Activated CD8-positive, alpha-beta T cell treated with anti-CD3 and anti-CD28 coated beads, Interleukin-2, amount 10 ng/mL, durations not matched to agents 7 days and 5 days (primary cell): ENCODE results near the gene TMEM130. TPM values are rescaled to one million over a fixed set of nuclear protein-coding genes. Genes with fewer than 3 reads are reported as not detected.
"Not testable (repeated sequence)": the region's sequence is repeated elsewhere in the genome, so short reads cannot be mapped to it uniquely, and the experiment has no call there.

ENCODE experiments used
- ATAC-seq: fragments of 150-1000 bp; cut with Tn5 transposase; one replicate; pipeline ENCODE4 v1.10.0; 2021; ENCODE audit warnings: moderate library complexity
- CTCF ChIA-PET: fragments of 350-600 bp; sonication (Branson Sonifier 250); formaldehyde crosslinking; loops from one replicate; lab custom pipeline; 2021; ENCODE audit warnings: antibody characterized with exemption; lab: Charles Lee
- POLR2A ChIA-PET: fragments of 350-600 bp; sonication (Branson Sonifier 250); formaldehyde crosslinking; loops from one replicate; lab custom pipeline; 2021; ENCODE audit warnings: antibody characterized with exemption; lab: Charles Lee
- DNase-seq: peaks from one replicate; pipeline ENCODE4 v3.0.0-alpha.2; 2020
- H3K27ac Mint-ChIP-seq: one replicate; pipeline ENCODE4 v1.8.0; 2021; ENCODE audit warnings: mild to moderate bottlenecking, mixed read lengths
- H3K27me3 Mint-ChIP-seq: one replicate; pipeline ENCODE4 v1.8.0; 2021; ENCODE audit warnings: low read depth, mixed read lengths
- H3K36me3 Mint-ChIP-seq: one replicate; pipeline ENCODE4 v1.8.0; 2021; ENCODE audit warnings: low read depth, mixed read lengths
- H3K4me1 Mint-ChIP-seq: one replicate; pipeline ENCODE4 v1.8.0; 2021; ENCODE audit warnings: low read depth, mixed read lengths
- H3K4me3 Mint-ChIP-seq: one replicate; pipeline ENCODE4 v1.8.0; 2021; ENCODE audit warnings: mild to moderate bottlenecking, mixed read lengths
- H3K9me3 Mint-ChIP-seq: one replicate; pipeline ENCODE4 v1.8.0; 2022; ENCODE audit warnings: mixed read lengths; ENCODE audit not compliant: insufficient read depth
- total RNA-seq, 2 experiments: library from RNA; stranded (reverse); gene quantifications; one replicate each; pipeline ENCODE4 v1.2.3, GENCODE V29; 2021

Gene TMEM130
- total RNA-seq, 2 experiments from 2014 or later, result not detected

DNA sequence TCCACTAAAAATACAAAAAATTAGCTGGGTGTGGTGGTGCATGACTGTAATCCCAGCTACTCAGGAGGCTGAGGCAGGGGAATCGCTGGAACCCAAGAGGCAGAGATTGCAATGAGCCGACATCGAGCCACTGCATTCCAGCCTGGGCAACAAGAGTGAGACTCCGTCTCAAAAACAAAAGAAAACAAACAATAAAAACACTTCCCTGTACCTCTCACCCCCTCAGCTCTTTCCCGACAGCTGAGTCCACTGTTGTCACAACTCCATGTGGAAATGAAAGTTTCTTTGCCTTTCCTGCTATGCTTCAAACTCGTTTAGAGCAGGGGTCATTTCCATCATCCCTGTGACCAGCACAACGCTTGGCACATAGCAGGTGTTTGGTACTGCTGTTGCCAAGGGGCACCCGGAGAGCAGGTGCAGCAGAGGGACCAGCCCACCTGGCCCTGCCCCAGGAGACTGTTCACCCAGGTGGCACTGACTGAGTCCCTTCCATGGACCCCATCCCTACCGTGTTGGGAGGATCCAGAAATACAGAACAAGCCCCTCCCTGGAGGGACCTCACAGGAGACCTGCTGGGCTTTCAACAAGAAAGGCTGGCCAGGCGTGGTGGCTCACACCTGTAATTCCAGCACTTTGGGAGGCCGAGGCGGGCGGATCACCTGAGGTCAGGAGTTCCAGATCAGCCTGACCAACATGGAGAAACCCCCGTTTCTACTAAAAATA, 4.9 kb downstream of the TMEM130 start:
- Mint-ChIP-seq H3K27me3 (peaks cover 17% of the 10 kb centered on the region), H3K9me3 (no peaks in the 10 kb centered on the region), H3K4me1 (no peaks in the 10 kb centered on the region), H3K27ac (no peak overlapping the region), H3K36me3 (no peaks in the 10 kb centered on the region), H3K4me3 (no peak overlapping the region)
- CTCF ChIA-PET, result no interaction called here
- POLR2A ChIA-PET, result no interaction called here
- ATAC-seq, result no peak
- DNase-seq, result no peak

DNA sequence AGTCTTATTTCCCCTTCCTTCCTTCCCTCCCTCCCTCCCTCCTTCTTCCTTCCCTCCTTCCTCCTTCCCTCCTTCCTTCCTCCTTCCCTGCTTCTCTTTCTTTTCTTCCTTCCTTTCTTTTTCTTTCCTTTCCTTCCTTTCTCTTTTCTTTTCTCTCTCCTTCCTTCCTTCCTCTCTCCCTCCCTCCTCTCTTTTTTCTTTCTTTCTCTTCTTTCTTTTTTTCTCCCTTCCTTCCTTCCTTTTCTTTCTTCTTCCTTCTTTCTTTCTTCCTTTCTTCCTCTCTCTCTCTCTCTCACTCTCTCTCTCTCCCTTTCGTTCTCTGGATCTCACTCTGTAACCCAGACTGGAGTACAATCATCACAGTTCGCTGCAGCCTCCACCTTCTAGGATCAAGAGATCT, 6.2 kb downstream of the TMEM130 start:
- H3K27me3 Mint-ChIP-seq, result peaks cover 9% of the 10 kb centered on the region
- no peaks in the 10 kb centered on the region for H3K36me3 Mint-ChIP-seq
- H3K27ac Mint-ChIP-seq, result no peak overlapping the region
- no peaks in the 10 kb centered on the region for H3K9me3 Mint-ChIP-seq
- ChIA-PET CTCF (no interaction called here), POLR2A (no interaction called here)
- no peak overlapping the region for H3K4me3 Mint-ChIP-seq
- no peaks in the 10 kb centered on the region for H3K4me1 Mint-ChIP-seq
- ATAC-seq (no peak), DNase-seq (no peak)

DNA sequence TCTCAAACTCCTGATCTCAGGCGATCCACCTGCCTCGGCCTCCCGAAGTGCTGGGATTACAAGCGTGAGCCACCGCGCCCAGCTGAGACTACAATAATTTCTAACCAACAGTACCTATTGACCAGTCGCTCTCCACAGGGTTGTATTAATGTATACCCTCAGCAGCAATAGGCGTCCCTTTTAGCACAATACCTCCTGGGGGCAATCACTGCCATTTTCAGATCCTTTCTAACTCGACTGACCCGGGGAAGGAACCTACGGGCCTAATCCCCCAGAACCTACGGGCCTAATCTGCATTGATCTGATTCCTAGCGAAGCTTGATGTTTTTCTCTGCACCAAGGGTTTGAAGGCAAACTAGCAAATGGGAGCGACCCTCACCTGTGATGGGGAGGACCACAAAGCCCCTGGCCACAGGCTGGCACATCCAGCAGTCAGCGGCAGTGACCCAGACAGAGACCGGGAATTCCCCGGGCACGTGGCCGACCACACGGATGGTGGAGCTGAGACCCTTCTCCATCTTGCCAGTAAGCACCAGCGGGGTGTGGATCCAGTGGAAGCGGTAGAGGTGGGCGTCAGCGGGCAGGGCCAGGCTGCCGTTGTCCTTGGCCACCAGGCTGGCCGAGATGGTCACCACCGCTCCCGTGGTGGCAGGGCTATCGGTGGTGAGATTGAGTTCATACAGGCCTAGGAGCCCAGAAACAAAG, 6.9 kb downstream of the TMEM130 start:
- ChIA-PET POLR2A (no interaction called here), CTCF (no interaction called here)
- Mint-ChIP-seq H3K9me3 (no peaks in the 10 kb centered on the region), H3K36me3 (no peaks in the 10 kb centered on the region), H3K27ac (no peak overlapping the region), H3K4me1 (no peaks in the 10 kb centered on the region), H3K27me3 (peaks cover 3% of the 10 kb centered on the region), H3K4me3 (no peak overlapping the region)
- DNase-seq (no peak), ATAC-seq (no peak)

DNA sequence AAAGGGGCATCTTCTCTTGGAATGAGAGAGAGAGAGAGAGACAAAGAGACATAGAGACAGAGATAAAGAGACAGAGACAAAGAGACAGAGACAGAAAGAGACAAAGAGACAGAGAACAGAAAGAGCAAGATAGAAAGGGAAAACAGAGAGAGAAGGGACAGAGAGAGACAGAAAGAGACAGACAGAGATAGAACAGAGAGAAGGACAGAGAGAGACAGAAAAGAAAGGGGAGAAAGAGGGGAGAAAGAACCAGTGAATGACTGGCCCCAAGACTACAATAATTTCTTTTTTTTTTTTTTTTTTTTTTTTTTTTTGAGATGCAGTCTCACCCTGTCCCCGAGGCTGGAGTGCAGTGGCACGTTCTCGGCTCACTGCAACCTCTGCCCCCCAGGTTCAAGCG, 7.6 kb downstream of the TMEM130 start:
- no peaks in the 10 kb centered on the region for H3K9me3 Mint-ChIP-seq
- H3K27me3 Mint-ChIP-seq, result peaks cover 3% of the 10 kb centered on the region
- H3K4me1 Mint-ChIP-seq, result no peaks in the 10 kb centered on the region
- POLR2A ChIA-PET, result no interaction called here
- H3K4me3 Mint-ChIP-seq, result no peak overlapping the region
- H3K36me3 Mint-ChIP-seq, result no peaks in the 10 kb centered on the region
- no peak for DNase-seq
- ATAC-seq, result no peak
- CTCF ChIA-PET, result no interaction called here
- no peak overlapping the region for H3K27ac Mint-ChIP-seq

DNA sequence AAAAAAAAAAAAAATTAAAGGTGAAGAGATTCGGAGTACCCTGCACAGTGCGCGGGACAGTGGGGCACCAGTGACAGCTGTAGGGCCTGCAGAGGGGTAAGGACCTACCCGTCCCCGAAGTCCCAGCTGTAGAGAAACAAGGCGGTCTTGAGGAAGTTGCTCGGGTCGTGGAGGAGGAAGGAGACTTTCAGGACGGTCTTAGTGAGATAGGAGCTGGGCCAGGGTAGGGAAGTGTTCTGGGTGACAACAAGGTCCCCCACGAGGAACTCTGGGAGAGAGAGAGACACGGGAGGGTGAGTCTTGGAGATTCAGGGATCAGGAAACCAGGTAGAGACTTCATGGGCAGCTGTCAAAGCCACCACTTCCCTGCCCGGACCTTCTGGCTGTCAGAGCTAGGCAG, 9.7 kb downstream of the TMEM130 start:
- H3K27me3 Mint-ChIP-seq, result peaks cover 3% of the 10 kb centered on the region
- no peaks in the 10 kb centered on the region for H3K4me1 Mint-ChIP-seq
- ChIA-PET POLR2A (no interaction called here), CTCF (interaction anchor here (1.3 kb wide), 1 partner anchor 11 kb away, joined by 3 read pairs; no protein-coding TSS in a partner anchor)
- ATAC-seq, result no peak
- DNase-seq, result no peak
- no peaks in the 10 kb centered on the region for H3K36me3 Mint-ChIP-seq
- H3K4me3 Mint-ChIP-seq, result no peak overlapping the region
- no peak overlapping the region for H3K27ac Mint-ChIP-seq
- no peaks in the 10 kb centered on the region for H3K9me3 Mint-ChIP-seq

DNA sequence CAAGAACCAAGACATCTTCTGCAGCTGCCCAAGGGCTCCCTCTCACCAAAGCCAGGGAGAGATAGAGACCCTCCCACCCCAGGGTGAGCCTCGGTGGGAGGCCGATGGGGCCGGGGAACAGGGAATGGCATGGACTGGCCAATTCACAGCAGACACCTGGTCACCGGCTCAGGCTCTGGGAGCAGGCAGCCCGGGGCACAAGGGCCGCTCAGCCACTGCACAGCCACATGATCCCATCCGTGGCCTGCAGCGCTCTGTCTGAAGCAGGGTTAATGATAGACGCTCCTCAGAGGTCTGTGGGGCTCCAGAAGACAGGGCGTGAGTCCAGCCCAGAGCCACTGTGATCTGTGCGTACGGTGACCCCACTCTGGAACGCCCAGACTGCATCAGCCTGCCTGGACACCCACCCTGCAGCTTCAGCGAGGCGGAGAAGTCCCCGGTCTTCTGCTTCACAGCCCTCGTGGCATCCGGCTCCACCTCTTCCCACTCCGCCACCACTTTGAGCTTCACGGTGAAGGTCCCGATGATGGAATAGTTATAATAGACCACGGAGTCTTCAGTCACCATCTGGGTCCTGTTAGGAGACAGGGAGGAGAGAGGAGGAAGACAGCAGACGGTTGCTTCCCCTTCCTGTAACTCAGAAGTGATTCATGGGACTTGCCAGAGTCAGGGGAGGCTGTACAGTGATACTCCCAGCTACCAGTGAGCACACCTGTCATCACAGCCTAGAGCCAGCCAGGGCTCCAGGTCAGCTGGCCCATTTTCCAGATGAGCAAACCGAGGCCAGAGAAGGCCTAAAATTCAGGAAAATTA, 14.0 kb downstream of the TMEM130 start:
- CTCF ChIA-PET, result no interaction called here
- Mint-ChIP-seq H3K27me3 (peaks cover 3% of the 10 kb centered on the region), H3K36me3 (no peaks in the 10 kb centered on the region), H3K4me3 (no peak overlapping the region), H3K27ac (no peak overlapping the region), H3K9me3 (no peaks in the 10 kb centered on the region), H3K4me1 (no peaks in the 10 kb centered on the region)
- no peak for DNase-seq
- ATAC-seq, result no peak
- POLR2A ChIA-PET, result no interaction called here

DNA sequence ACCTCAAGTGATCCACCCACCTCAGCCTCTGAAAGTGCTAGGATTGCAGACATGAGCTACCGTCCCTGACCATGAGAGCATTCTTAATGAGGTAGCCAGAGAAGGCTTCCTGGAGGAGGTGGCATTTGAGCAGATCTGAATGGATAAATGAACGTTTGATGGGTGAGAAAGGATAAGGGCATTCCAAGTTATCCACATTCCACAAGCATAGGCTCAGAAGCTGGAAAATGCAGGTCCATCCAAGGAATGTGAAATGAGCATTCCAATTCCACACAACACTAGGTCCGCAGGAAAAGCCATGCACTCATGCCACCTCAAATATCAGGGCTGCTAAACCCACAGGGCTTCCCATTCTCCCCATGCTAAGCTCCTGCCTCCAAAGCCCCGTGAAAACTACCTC, 17.0 kb downstream of the TMEM130 start:
- Mint-ChIP-seq H3K4me3 (no peak overlapping the region), H3K4me1 (no peaks in the 10 kb centered on the region), H3K27ac (no peak overlapping the region), H3K27me3 (no peaks in the 10 kb centered on the region), H3K36me3 (no peaks in the 10 kb centered on the region), H3K9me3 (no peaks in the 10 kb centered on the region)
- ChIA-PET POLR2A (no interaction called here), CTCF (no interaction called here)
- ATAC-seq (no peak), DNase-seq (no peak)

DNA sequence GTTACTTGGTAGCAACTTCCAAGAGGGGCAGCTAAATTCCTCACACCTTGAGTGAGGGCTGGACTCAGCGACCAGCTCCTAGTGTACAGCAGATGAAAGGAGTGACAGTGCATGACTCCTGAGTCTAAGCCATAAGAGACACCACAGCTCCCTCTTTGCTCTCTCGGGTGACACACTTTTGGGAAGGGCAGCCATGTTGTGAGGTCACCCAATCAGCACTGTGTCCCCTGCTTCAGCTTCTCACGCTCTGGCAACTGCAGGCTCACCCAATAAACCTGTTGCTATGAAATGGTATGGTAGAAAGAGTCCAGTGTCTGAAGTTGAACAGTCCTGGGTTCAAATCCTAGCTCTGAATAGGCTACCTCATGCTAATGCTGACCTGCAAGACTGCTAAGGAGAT, 20.9 kb downstream of the TMEM130 start:
- POLR2A ChIA-PET, result no interaction called here
- no peaks in the 10 kb centered on the region for H3K9me3 Mint-ChIP-seq
- H3K27me3 Mint-ChIP-seq, result no peaks in the 10 kb centered on the region
- no peaks in the 10 kb centered on the region for H3K4me1 Mint-ChIP-seq
- CTCF ChIA-PET, result no interaction called here
- H3K36me3 Mint-ChIP-seq, result no peaks in the 10 kb centered on the region
- no peak for DNase-seq
- no peak for ATAC-seq
- H3K27ac Mint-ChIP-seq, result no peak overlapping the region
- no peak overlapping the region for H3K4me3 Mint-ChIP-seq

DNA sequence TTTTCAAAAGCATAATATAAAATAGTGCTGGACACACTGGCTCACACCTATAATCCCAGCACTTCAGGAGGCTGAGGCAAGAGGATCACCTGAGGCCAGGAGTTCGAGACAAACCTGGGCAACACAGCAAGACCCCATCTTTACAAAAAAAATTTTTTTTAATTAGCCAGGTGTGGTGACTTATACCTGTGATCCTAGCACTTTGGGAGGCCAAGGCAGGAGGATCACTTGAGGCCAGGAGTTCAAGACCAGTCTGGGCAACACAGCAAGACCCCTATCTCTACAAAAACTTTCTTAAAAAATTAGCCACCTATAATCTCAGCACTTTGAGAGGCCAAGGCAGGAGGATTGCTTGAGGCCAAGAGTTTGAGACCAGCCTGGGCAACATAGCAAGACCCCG, 27.3 kb downstream of the TMEM130 start:
- CTCF ChIA-PET, result interaction anchor here (1.2 to 2.4 kb wide), 4 partner anchors 11 to 425 kb away, joined by 3 to 29 read pairs (median 10); no protein-coding TSS in a partner anchor
- H3K4me1 Mint-ChIP-seq, H3K36me3 Mint-ChIP-seq, H3K9me3 Mint-ChIP-seq, H3K4me3 Mint-ChIP-seq, POLR2A ChIA-PET, H3K27me3 Mint-ChIP-seq, DNase-seq, H3K27ac Mint-ChIP-seq, ATAC-seq: not testable (repeated sequence)

DNA sequence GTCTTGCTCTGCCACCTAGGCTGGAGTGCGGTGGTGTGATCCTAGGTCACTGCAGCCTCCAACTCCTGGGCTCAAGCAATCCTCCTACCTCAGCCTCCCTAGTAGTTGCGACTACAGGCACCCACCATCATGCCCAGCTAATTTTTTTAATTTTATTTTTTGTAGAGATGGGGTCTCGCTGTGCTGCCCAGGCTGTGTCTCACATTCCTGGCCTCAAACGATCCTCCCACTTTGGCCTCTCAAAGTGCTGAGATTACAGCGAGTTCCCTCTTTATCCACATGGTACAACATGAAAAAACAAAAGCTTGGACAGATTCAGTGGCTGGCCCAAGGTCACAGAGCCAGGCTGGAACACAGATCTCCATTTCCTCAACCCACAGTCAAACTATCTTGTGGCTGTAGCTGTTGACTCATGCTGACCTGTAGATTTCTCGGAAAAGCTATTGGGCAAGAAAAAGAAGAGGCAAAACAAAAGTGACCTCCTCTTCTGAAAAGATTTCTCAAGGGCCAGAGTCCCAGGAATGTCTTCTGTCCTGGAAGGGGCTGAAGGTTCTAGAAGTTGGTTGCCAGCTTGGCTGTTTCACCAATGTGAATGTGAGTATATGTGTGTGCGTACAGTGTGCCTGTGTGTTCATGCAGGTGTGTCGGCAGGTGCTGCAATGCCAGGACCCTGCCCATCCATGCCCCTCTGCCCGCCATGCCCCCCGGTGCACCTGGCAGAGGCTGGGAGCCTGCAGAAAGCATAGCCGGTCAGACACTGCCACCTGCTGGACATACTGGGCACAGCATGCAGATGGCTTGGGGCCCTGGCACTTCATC, 28.4 kb downstream of the TMEM130 start:
- Mint-ChIP-seq H3K9me3 (no peaks in the 10 kb centered on the region), H3K27ac (no peak overlapping the region), H3K4me1 (no peaks in the 10 kb centered on the region), H3K4me3 (no peak overlapping the region), H3K36me3 (no peaks in the 10 kb centered on the region), H3K27me3 (peaks cover 2% of the 10 kb centered on the region)
- CTCF ChIA-PET, result interaction anchor here (0.7 to 2.4 kb wide), 8 partner anchors 9 to 820 kb away, joined by 3 to 29 read pairs (median 6); no protein-coding TSS in a partner anchor
- POLR2A ChIA-PET, result no interaction called here
- ATAC-seq, result peak; percentile 73
- peak; percentile 73 for DNase-seq

DNA sequence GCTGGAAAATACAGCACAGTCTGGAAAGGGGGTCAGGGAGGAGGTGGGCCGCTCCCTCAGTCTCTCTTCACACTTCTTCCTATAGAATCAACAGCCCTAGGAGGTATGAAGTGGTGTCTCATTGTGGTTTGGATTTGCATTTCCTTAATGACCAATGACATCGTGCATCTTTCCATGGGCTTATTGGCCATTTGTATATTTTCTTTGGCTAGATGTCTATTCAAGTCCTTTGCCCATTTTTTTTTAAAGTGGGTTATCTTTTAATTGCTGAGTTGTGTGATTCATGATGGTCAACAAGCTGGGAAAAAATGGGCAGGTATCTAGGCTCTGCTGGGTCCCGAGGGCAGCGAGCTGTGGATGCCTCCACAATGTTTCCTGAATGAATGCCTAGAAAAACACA, 29.1 kb downstream of the TMEM130 start:
- Mint-ChIP-seq H3K27me3 (peaks cover 2% of the 10 kb centered on the region), H3K4me3 (no peak overlapping the region), H3K4me1 (no peaks in the 10 kb centered on the region), H3K36me3 (no peaks in the 10 kb centered on the region), H3K27ac (no peak overlapping the region), H3K9me3 (no peaks in the 10 kb centered on the region)
- CTCF ChIA-PET, result interaction anchor here (0.7 to 2.4 kb wide), 6 partner anchors 9 to 819 kb away, joined by 3 to 29 read pairs (median 8); no protein-coding TSS in a partner anchor
- POLR2A ChIA-PET, result no interaction called here
- no peak for DNase-seq
- no peak for ATAC-seq
